GM12878 (cell line): Measurements from ENCODE around the gene MEIKIN. TPM values are rescaled to one million over a fixed set of nuclear protein-coding genes. Genes with fewer than 3 reads are reported as not detected.

ENCODE experiments used
- ATAC-seq: fragments of 200-7000 bp; cut with Tn5 transposase; 3 replicates; pipeline ENCODE4 v1.9.1; 2020; ENCODE audit warnings: mild to moderate bottlenecking, moderate library complexity
- BruUV-seq: library from RNA; stranded (reverse); fragments of 400-500 nt; replicated peaks from 2 replicates; lab custom pipeline; 2021; lab: Mats Ljungman, UMichigan
- CTCF ChIA-PET: fragments of 300-600 bp; sonication (Branson Sonifier 250); formaldehyde crosslinking; extraction: SDS; loops from one replicate; lab custom pipeline; 2021; ENCODE audit warnings: inconsistent platforms; lab: Yijun Ruan, JAX
- POLR2A ChIA-PET: fragments of 350-600 bp; formaldehyde crosslinking; extraction: SDS; loops from one replicate; lab custom pipeline; 2021; ENCODE audit warnings: inconsistent platforms; lab: Charles Lee
- RAD21 ChIA-PET: fragments of 300-600 bp; sonication (Branson Sonifier 250); formaldehyde crosslinking; loops from one replicate; lab custom pipeline; 2023; ENCODE audit warnings: antibody characterized with exemption; ENCODE audit not compliant: unreplicated experiment; lab: Charles Lee
- SMC1A ChIA-PET: fragments of 300-600 bp; sonication (Branson Sonifier 250); formaldehyde crosslinking; loops from one replicate; lab custom pipeline; 2023; ENCODE audit not compliant: unreplicated experiment, uncharacterized antibody; lab: Charles Lee
- DNase-seq: peaks from one replicate; pipeline ENCODE4 v3.0.0-alpha.2; 2011; ENCODE audit warnings: low read depth, low spot score
- FAIRE-seq: peaks from 3 replicates; lab custom pipeline; 2011; peaks lifted over from hg19 to GRCh38; lab: Jason Lieb, UNC
- H2AFZ ChIP-seq: 2 replicates; pipeline ENCODE4 v1.6.0; 2011; ENCODE audit warnings: low read depth, low read length, control low read depth; ENCODE audit not compliant: control insufficient read depth
- H3K27ac ChIP-seq: 2 replicates; pipeline ENCODE4 v1.5.1; 2011; ENCODE audit warnings: control low read depth; ENCODE audit not compliant: control insufficient read depth, insufficient read depth
- H3K27me3 ChIP-seq, 2 experiments: replicated peaks in 1 of 2; 2 replicates each; pipeline versions ENCODE4 v1.6.0 to v1.6.1; 2011; ENCODE audit warnings: low read length in 1 of 2; ENCODE audit not compliant: control insufficient read depth in 2 of 2, insufficient read depth in 2 of 2
- H3K36me3 ChIP-seq, 2 experiments: 2 replicates each; pipeline ENCODE4 v1.5.1; 2011; ENCODE audit warnings: low read length in 1 of 2; ENCODE audit not compliant: control insufficient read depth in 2 of 2, insufficient read depth in 2 of 2
- H3K4me1 ChIP-seq: 2 replicates; pipeline ENCODE4 v1.6.1; 2011; ENCODE audit warnings: mild to moderate bottlenecking, low read length, moderate library complexity, mixed read lengths; ENCODE audit not compliant: control insufficient read depth, insufficient read depth
- H3K4me2 ChIP-seq: 2 replicates; pipeline ENCODE4 v1.6.0; 2011; ENCODE audit warnings: control low read depth; ENCODE audit not compliant: control insufficient read depth, insufficient read depth
- H3K4me3 ChIP-seq: fragments of 200-600 bp; sonication (generic); 2 replicates; pipeline ENCODE4 v1.5.1; 2016
- H3K79me2 ChIP-seq: 2 replicates; pipeline ENCODE4 v1.6.0; 2011; ENCODE audit warnings: low read length; ENCODE audit not compliant: control insufficient read depth, insufficient read depth
- H3K9ac ChIP-seq: 2 replicates; pipeline ENCODE4 v1.8.0; 2011; ENCODE audit warnings: low read length, control low read depth, mixed read lengths; ENCODE audit not compliant: control insufficient read depth, insufficient read depth
- H3K9me3 ChIP-seq: replicated peaks from 3 replicates; pipeline ENCODE4 v1.5.1; 2011; ENCODE audit warnings: mild to moderate bottlenecking, low read length; ENCODE audit not compliant: control insufficient read depth, insufficient read depth
- H4K20me1 ChIP-seq: 2 replicates; pipeline ENCODE4 v1.6.0; 2011; ENCODE audit not compliant: control insufficient read depth, insufficient read depth
- ASH2L ChIP-seq: fragments of 300-600, 200-600 bp; sonication (generic); IDR thresholded peaks from 2 replicates; pipeline ENCODE4 v1.6.1; 2017; ENCODE audit warnings: low read depth, mild to moderate bottlenecking, borderline replicate concordance
- BCL11A ChIP-seq: IDR thresholded peaks from 2 replicates; pipeline ENCODE4 v1.6.1; 2011; ENCODE audit warnings: low read depth, low read length
- CREB1 ChIP-seq: IDR thresholded peaks from 2 replicates; pipeline ENCODE4 v1.6.1; 2012; ENCODE audit warnings: low read depth, mild to moderate bottlenecking, inconsistent platforms
- HCFC1 ChIP-seq: fragments of 150-350 bp; IDR thresholded peaks from 2 replicates; pipeline ENCODE4 v1.6.1; 2014; ENCODE audit warnings: low read length
- RELB ChIP-seq: fragments of 450-650 bp; IDR thresholded peaks from 2 replicates; pipeline ENCODE4 v1.6.1; 2017; ENCODE audit warnings: low read depth, mild to moderate bottlenecking, moderate library complexity
- SMC3 ChIP-seq: IDR thresholded peaks from 2 replicates; pipeline ENCODE4 v1.6.1; 2011; ENCODE audit warnings: low read length, improper control_type of control experiment, borderline replicate concordance
- WGBS: methylation state at CpG from one replicate; pipeline ENCODE4 v1.1.6; 2016; ENCODE audit warnings: low lambda C conversion rate; ENCODE audit not compliant: insufficient replicate concordance, insufficient coverage; ENCODE audit errors: missing lambda C conversion rate; 5-methylcytosine and 5-hydroxymethylcytosine counted together
- in situ Hi-C: fragments of 300-500 bp; cut with MboI; formaldehyde crosslinking; loops from 9 replicates; pipeline ENCODE4 v1.14.3; 2018; ENCODE audit warnings: mixed read lengths
- intact Hi-C: fragments of 100-400 bp; cut with micrococcal nuclease; formaldehyde crosslinking; loops from one replicate; pipeline ENCODE4 v1.14.2; 2022; ENCODE audit not compliant: unreplicated experiment
- polyA plus RNA-seq, 11 experiments: library from polyadenylated mRNA; depleted of rRNA in 4 of 11; unstranded in 6 of 11; stranded (reverse) in 5 of 11; fragments of >200 nt; fragmentation: Nextera tagmentation in 4 of 11; fragmentation: Illumina TruSeq in 1 of 11; extraction: Ambion mirVana in 4 of 11; extraction: Trizol in 1 of 11; gene quantifications; 1 replicate in 1 of 11; 2 replicates in 10 of 11; pipeline versions ENCODE4 v1.2.1 to v1.2.3, GENCODE V29; 2011 to 2016; ENCODE audit warnings: inconsistent platforms in 2 of 11, missing spikeins in 2 of 11, low read depth in 1 of 11
- total RNA-seq, 4 experiments: library from RNA; depleted of rRNA in 3 of 4; stranded (reverse); fragments of >200 nt in 3 of 4; fragmentation: Illumina TruSeq in 1 of 4; extraction: Trizol in 1 of 4; gene quantifications; 2 replicates each; pipeline versions ENCODE4 v1.2.1 to v1.2.3, GENCODE V29; 2013 to 2021

Gene MEIKIN
- total and polyA plus RNA-seq, 10 of the 15 experiments (the other 5 are each of a cell fraction or from before 2014, with no cell fraction given) = not detected

GRCh38 chr5:131916481-131916880, 29.0 kb downstream of the MEIKIN start:
- Histone ChIP-seq H3K9me3 (no peaks in the 10 kb centered on the region), H3K4me2 (no peak overlapping the region), H3K36me3 (no peaks in the 10 kb centered on the region), H3K79me2 (no peaks in the 10 kb centered on the region), H3K4me1 (no peaks in the 10 kb centered on the region), H4K20me1 (no peaks in the 10 kb centered on the region), H2AFZ (no peak overlapping the region), H3K9ac (no peak overlapping the region), H3K4me3 (no peak overlapping the region), H3K27ac (no peak overlapping the region), H3K27me3 (no peaks in the 10 kb centered on the region; a peak in 1 of 4 replicates)
- RAD21 ChIA-PET = no interaction called here
- SMC1A ChIA-PET = no interaction called here
- ATAC-seq (no peak), FAIRE-seq (no peak), DNase-seq (no peak)
- TF ChIP-seq RELB (no peak), BCL11A (no peak)
- intact Hi-C loops (no loop called here), in situ Hi-C loops (no loop called here)
- POLR2A ChIA-PET = no interaction called here
- no TSS peak for BruUV-seq
- 0% methylated on average over 2 of the region's 2 CpGs for WGBS
- CTCF ChIA-PET = no interaction called here

GRCh38 chr5:131914472-131914871, 31.0 kb downstream of the MEIKIN start:
- no peaks in the 10 kb centered on the region for H3K4me1 ChIP-seq
- DNase-seq = no peak
- TF ChIP-seq ASH2L = no peak
- no peak for TF ChIP-seq CREB1
- TF ChIP-seq HCFC1 = no peak
- no peak for TF ChIP-seq SMC3
- TF ChIP-seq, all 136 proteins: peak for 0
- Histone ChIP-seq H3K27me3 (no peaks in the 10 kb centered on the region; a peak in 1 of 4 replicates), H3K36me3 (no peaks in the 10 kb centered on the region), H3K27ac (no peak overlapping the region), H3K4me3 (no peak overlapping the region), H3K4me2 (no peak overlapping the region), H3K9me3 (no peaks in the 10 kb centered on the region), H3K79me2 (no peaks in the 10 kb centered on the region), H2AFZ (no peak overlapping the region), H4K20me1 (no peaks in the 10 kb centered on the region), H3K9ac (no peak overlapping the region)
- ATAC-seq = no peak
- ChIA-PET RAD21 (no interaction called here), CTCF (interaction anchor here (1.1 kb wide), 1 partner anchor 93 kb away, joined by 4 read pairs; no protein-coding TSS in a partner anchor), POLR2A (no interaction called here), SMC1A (interaction anchor here (1.5 kb wide), 1 partner anchor 32 kb away, joined by 3 read pairs; no protein-coding TSS in a partner anchor)
- FAIRE-seq = no peak
- intact Hi-C loops = no loop called here
- no TSS peak for BruUV-seq
- in situ Hi-C loops = no loop called here
